ENCODE measurements around the gene MDK.

Gene MDK

GRCh38 chr11:46348566-46349401 lies 32.7 kb upstream of the MDK start:
- peak in 3 of 5 experiments; percentile 32 to 90 (median 75) for DNase-seq

- no peak for DNase-seq
Measured at GRCh38 chr11:46350695-46351094, 30.8 kb upstream of the MDK start.

- no peak for DNase-seq
Measured at GRCh38 chr11:46351148-46351547, 30.3 kb upstream of the MDK start.

- no peak for DNase-seq
Measured at GRCh38 chr11:46351606-46352005, 29.9 kb upstream of the MDK start.

- peak; percentile 62 to 89 (median 72) for DNase-seq
Measured at GRCh38 chr11:46352063-46352841, 29.2 kb upstream of the MDK start.

GRCh38 chr11:46353698-46354097 lies 27.8 kb upstream of the MDK start:
- no peak for DNase-seq

GRCh38 chr11:46356924-46357482 lies 24.5 kb upstream of the MDK start:
- DNase-seq: no peak

- DNase-seq: no peak
Measured at GRCh38 chr11:46357483-46357936, 24.0 kb upstream of the MDK start.

- DNase-seq: no peak
Measured at GRCh38 chr11:46359953-46360352, 21.5 kb upstream of the MDK start.

GRCh38 chr11:46360878-46361277 lies 20.6 kb upstream of the MDK start:
- no peak for DNase-seq

GRCh38 chr11:46361283-46362155 lies 19.9 kb upstream of the MDK start:
- peak in 4 of 5 experiments; percentile 44 to 89 (median 47) for DNase-seq

GRCh38 chr11:46362156-46363030 lies 19.1 kb upstream of the MDK start:
- DNase-seq: no peak

- no peak for DNase-seq
Measured at GRCh38 chr11:46363031-46363407, 18.4 kb upstream of the MDK start.

GRCh38 chr11:46363455-46364005 lies 17.9 kb upstream of the MDK start:
- DNase-seq: no peak

GRCh38 chr11:46364056-46364455 lies 17.4 kb upstream of the MDK start:
- DNase-seq: no peak

- no peak for DNase-seq
Measured at GRCh38 chr11:46364791-46365190, 16.7 kb upstream of the MDK start.

GRCh38 chr11:46366260-46366659 lies 15.2 kb upstream of the MDK start:
- no peak for DNase-seq

- DNase-seq: no peak
Measured at GRCh38 chr11:46366661-46367161, 14.8 kb upstream of the MDK start.

GRCh38 chr11:46367244-46367915 lies 14.1 kb upstream of the MDK start:
- DNase-seq: peak; percentile 53 to 69 (median 64)

- DNase-seq: no peak
Measured at GRCh38 chr11:46367916-46368267, 13.6 kb upstream of the MDK start.
